ENCODE results near the gene TMEM147. TPM values are rescaled to one million over a fixed set of nuclear protein-coding genes. Genes with fewer than 3 reads are reported as not detected.

Gene TMEM147
- total RNA-seq, 1 donor from 2014 or later = 69.3 TPM

GRCh38 chr19:35549879-35550523 is 4.6 kb downstream of the TMEM147 start:
- no peak overlapping the region for H3K27ac Mint-ChIP-seq (ENCODE audit: unreplicated experiment)
- no peaks in the 10 kb centered on the region for H3K9me3 ChIP-seq (ENCODE audit: insufficient read depth, low read depth, low read length)
- FAIRE-seq (no peak), DNase-seq (ENCODE audit: low read depth) (no peak)
- H3K4me2 ChIP-seq (ENCODE audit: low read length) = no peak overlapping the region
- H2AFZ ChIP-seq (ENCODE audit: low read depth, low read length) = no peak overlapping the region
- TF ChIP-seq EZH2 (IDR thresholded peaks at IDR 0.05; ENCODE audit: insufficient read depth, low read length) = no peak
- no peak for TF ChIP-seq CTCF (IDR thresholded peaks at IDR 0.05; ENCODE audit: insufficient read depth, low read depth, low read length)
- peaks cover 24% of the 10 kb centered on the region for H3K27me3 Mint-ChIP-seq (ENCODE audit: low read depth, unreplicated experiment)
- H3K9ac ChIP-seq (ENCODE audit: low read length) = no peak overlapping the region
- no peak overlapping the region for H3K27ac ChIP-seq (ENCODE audit: low read depth, low read length)
- peaks cover 9% of the 10 kb centered on the region for H3K4me1 ChIP-seq (ENCODE audit: insufficient read depth, low read length)
- no peaks in the 10 kb centered on the region for H3K36me3 ChIP-seq (ENCODE audit: insufficient read depth, low read length)
- no peaks in the 10 kb centered on the region for H3K27me3 ChIP-seq (ENCODE audit: insufficient read depth, low read length)
- H3K36me3 Mint-ChIP-seq (ENCODE audit: low read depth, unreplicated experiment) = peaks cover 15% of the 10 kb centered on the region
- peaks cover 5% of the 10 kb centered on the region for H3K4me1 Mint-ChIP-seq (ENCODE audit: low read depth, unreplicated experiment)
- H3K4me3 ChIP-seq (ENCODE audit: insufficient read depth, low read depth, low read length) = no peak overlapping the region
- peaks cover 21% of the 10 kb centered on the region for H4K20me1 ChIP-seq (ENCODE audit: insufficient read depth, low read length)
- no peaks in the 10 kb centered on the region for H3K9me3 Mint-ChIP-seq (ENCODE audit: unreplicated experiment)
- H3K79me2 ChIP-seq (ENCODE audit: insufficient read depth, low read length) = peaks cover 25% of the 10 kb centered on the region
- no peak overlapping the region for H3K4me3 Mint-ChIP-seq (ENCODE audit: unreplicated experiment)

- Histone ChIP-seq H3K9ac (ENCODE audit: low read length) (no peak overlapping the region), H4K20me1 (ENCODE audit: insufficient read depth, low read length) (peaks cover 21% of the 10 kb centered on the region), H3K4me2 (ENCODE audit: low read length) (no peak overlapping the region), H3K4me3 (ENCODE audit: insufficient read depth, low read depth, low read length) (no peak overlapping the region), H2AFZ (ENCODE audit: low read depth, low read length) (no peak overlapping the region), H3K27ac (ENCODE audit: low read depth, low read length) (no peak overlapping the region), H3K36me3 (ENCODE audit: insufficient read depth, low read length) (no peaks in the 10 kb centered on the region), H3K79me2 (ENCODE audit: insufficient read depth, low read length) (peaks cover 13% of the 10 kb centered on the region), H3K4me1 (ENCODE audit: insufficient read depth, low read length) (peaks cover 7% of the 10 kb centered on the region), H3K27me3 (ENCODE audit: insufficient read depth, low read length) (no peaks in the 10 kb centered on the region), H3K9me3 (ENCODE audit: insufficient read depth, low read depth, low read length) (no peaks in the 10 kb centered on the region)
- H3K9me3 Mint-ChIP-seq (ENCODE audit: unreplicated experiment) = no peaks in the 10 kb centered on the region
- no peak overlapping the region for H3K4me3 Mint-ChIP-seq (ENCODE audit: unreplicated experiment)
- H3K27ac Mint-ChIP-seq (ENCODE audit: unreplicated experiment) = no peak overlapping the region
- DNase-seq (ENCODE audit: low read depth) (no peak), FAIRE-seq (no peak)
- peaks cover 15% of the 10 kb centered on the region for H3K36me3 Mint-ChIP-seq (ENCODE audit: low read depth, unreplicated experiment)
- peaks cover 36% of the 10 kb centered on the region for H3K27me3 Mint-ChIP-seq (ENCODE audit: low read depth, unreplicated experiment)
- peaks cover 5% of the 10 kb centered on the region for H3K4me1 Mint-ChIP-seq (ENCODE audit: low read depth, unreplicated experiment)
- TF ChIP-seq EZH2 (IDR thresholded peaks at IDR 0.05; ENCODE audit: insufficient read depth, low read length) (no peak), CTCF (IDR thresholded peaks at IDR 0.05; ENCODE audit: insufficient read depth, low read depth, low read length) (no peak)
Observed at GRCh38 chr19:35551091-35551810, 5.8 kb downstream of the TMEM147 start.
